ENCODE measurements around the gene TUBB1.
"Not testable (repeated sequence)": the region's sequence is repeated elsewhere in the genome, so short reads cannot be mapped to it uniquely, and the experiment has no call there.

Gene TUBB1

GRCh38 chr20:59024111-59024530 is 4.9 kb downstream of the TUBB1 start:
- no peak for DNase-seq

- DNase-seq = no peak
These were observed 5.9 kb downstream of the TUBB1 start for GRCh38 chr20:59025086-59025485.

- DNase-seq = no peak
These were observed 6.3 kb downstream of the TUBB1 start for GRCh38 chr20:59025511-59025910.

- DNase-seq = no peak
These were observed 7.9 kb downstream of the TUBB1 start for GRCh38 chr20:59026904-59027740.

- DNase-seq = no peak
These were observed 8.6 kb downstream of the TUBB1 start for GRCh38 chr20:59027741-59028320.

GRCh38 chr20:59028812-59029211 is 9.6 kb downstream of the TUBB1 start:
- no peak for DNase-seq

- no peak for DNase-seq
These were observed 11.8 kb downstream of the TUBB1 start for GRCh38 chr20:59030911-59031563.

GRCh38 chr20:59031564-59032022 is 12.4 kb downstream of the TUBB1 start:
- no peak for DNase-seq

GRCh38 chr20:59032023-59032712 is 12.9 kb downstream of the TUBB1 start, which contains the start of gene ATP5F1E:
Gene ATP5F1E, minus strand, starts transcription at chr20:59032335. Its CDS starts 84 bp downstream, at chr20:59032251.
- DNase-seq = peak; percentile 97

GRCh38 chr20:59032713-59033059 is 13.5 kb downstream of the TUBB1 start:
- DNase-seq = no peak

GRCh38 chr20:59033093-59033492 is 13.9 kb downstream of the TUBB1 start:
- DNase-seq = no peak

GRCh38 chr20:59033616-59034165 is 14.5 kb downstream of the TUBB1 start:
- DNase-seq = no peak

GRCh38 chr20:59035381-59035780 is 16.2 kb downstream of the TUBB1 start:
- DNase-seq = no peak

GRCh38 chr20:59037386-59037785 is 18.2 kb downstream of the TUBB1 start:
- DNase-seq = no peak

- no peak for DNase-seq
These were observed 20.0 kb downstream of the TUBB1 start for GRCh38 chr20:59039233-59039632.

GRCh38 chr20:59040667-59041066 is 21.4 kb downstream of the TUBB1 start:
- no peak for DNase-seq

- not testable (repeated sequence) for DNase-seq
These were observed 22.3 kb downstream of the TUBB1 start for GRCh38 chr20:59041487-59041886.

- no peak for DNase-seq
These were observed 23.0 kb downstream of the TUBB1 start, which contains the start of gene PRELID3B for GRCh38 chr20:59042151-59042795. Gene PRELID3B, minus strand, starts transcription at chr20:59042786. Its CDS starts 56 bp downstream, at chr20:59042730.

- DNase-seq = peak; percentile 96
These were observed 23.8 kb downstream of the TUBB1 start for GRCh38 chr20:59042796-59043631.

- DNase-seq = peak; percentile 29
These were observed 24.5 kb downstream of the TUBB1 start for GRCh38 chr20:59043698-59044097.

- no peak for DNase-seq
These were observed 25.1 kb downstream of the TUBB1 start for GRCh38 chr20:59044295-59044694.
